PC-9 (cell line): ENCODE results near the gene SLC2A3.
"Not testable (repeated sequence)": the region's sequence is repeated elsewhere in the genome, so short reads cannot be mapped to it uniquely, and the experiment has no call there.

Experiments
- CTCF ChIP-seq: fragments of 200-600 bp; sonication (generic); conservative IDR thresholded peaks from 2 replicates; pipeline ENCODE4 v1.6.1; 2017; ENCODE audit warnings: mixed run types, antibody characterized with exemption, mild to moderate bottlenecking, moderate library complexity
- EZH2 ChIP-seq: fragments of 200-600 bp; sonication (generic); IDR thresholded peaks from 2 replicates; pipeline ENCODE4 v1.8.0; 2017; ENCODE audit warnings: antibody characterized with exemption, low read depth

- not testable (repeated sequence) for TF ChIP-seq CTCF, EZH2
Observed at GRCh38 chr12:7944760-7945159, 8.8 kb upstream of the SLC2A3 start.
